ENCODE measurements around the gene FZD4. TPM values are rescaled to one million over a fixed set of nuclear protein-coding genes. Genes with fewer than 3 reads are reported as not detected.

Gene FZD4
- polyA plus RNA-seq, 3 donors = 0.05 TPM; not detected in 2

DNA sequence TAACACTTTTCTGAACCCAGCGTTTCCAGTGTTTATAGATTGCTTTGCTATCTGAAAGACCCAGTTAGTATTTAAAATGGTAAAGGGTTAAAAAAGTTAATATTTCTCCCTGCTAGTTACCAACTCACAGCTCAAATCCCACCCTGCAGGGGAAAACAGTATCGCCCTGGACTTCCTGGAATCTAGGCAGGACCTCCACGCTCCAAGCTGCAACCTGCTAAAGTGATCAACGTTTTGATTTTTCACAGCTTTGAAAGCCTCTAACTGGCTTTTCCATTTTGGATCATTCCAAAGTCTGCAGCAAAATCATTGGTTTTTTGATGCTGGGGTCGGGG is 4.6 kb downstream of the FZD4 start:
- TF ChIP-seq, protein P1, sequence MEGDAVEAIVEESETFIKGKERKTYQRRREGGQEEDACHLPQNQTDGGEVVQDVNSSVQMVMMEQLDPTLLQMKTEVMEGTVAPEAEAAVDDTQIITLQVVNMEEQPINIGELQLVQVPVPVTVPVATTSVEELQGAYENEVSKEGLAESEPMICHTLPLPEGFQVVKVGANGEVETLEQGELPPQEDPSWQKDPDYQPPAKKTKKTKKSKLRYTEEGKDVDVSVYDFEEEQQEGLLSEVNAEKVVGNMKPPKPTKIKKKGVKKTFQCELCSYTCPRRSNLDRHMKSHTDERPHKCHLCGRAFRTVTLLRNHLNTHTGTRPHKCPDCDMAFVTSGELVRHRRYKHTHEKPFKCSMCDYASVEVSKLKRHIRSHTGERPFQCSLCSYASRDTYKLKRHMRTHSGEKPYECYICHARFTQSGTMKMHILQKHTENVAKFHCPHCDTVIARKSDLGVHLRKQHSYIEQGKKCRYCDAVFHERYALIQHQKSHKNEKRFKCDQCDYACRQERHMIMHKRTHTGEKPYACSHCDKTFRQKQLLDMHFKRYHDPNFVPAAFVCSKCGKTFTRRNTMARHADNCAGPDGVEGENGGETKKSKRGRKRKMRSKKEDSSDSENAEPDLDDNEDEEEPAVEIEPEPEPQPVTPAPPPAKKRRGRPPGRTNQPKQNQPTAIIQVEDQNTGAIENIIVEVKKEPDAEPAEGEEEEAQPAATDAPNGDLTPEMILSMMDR (IDR thresholded peaks at IDR 0.05) = no peak
- no peak for DNase-seq
- Mint-ChIP-seq H3K27me3 (ENCODE audit: low read depth in 3 of 3) (peaks cover 23 to 38% (median 25%) of the 10 kb centered on the region in 3 donors), H3K36me3 (peaks cover 0 to 3% of the 10 kb centered on the region in 2 donors), H3K4me1 (peaks cover 10% of the 10 kb centered on the region), H3K9me3 (peaks cover 0 to 9% (median 0%) of the 10 kb centered on the region in 7 donors), H3K27ac (no peak overlapping the region), H3K4me3 (no peak overlapping the region)
- H3K27me3 ChIP-seq (ENCODE audit: control insufficient read depth in 2 of 2, insufficient read depth in 2 of 2, low read length in 2 of 2) = peaks cover 20 to 22% of the 10 kb centered on the region in 2 donors
- intact Hi-C loops (cut with micrococcal nuclease) = no loop called here
- no peaks in the 10 kb centered on the region for H3K36me3 ChIP-seq (replicated peaks in 1 of 2; ENCODE audit: control insufficient read depth in 1 of 2, insufficient read depth in 2 of 2, low read length in 2 of 2)
- H3K4me3 ChIP-seq (replicated peaks in 1 of 3; ENCODE audit: low read depth in 2 of 3, low read length in 3 of 3) = no peak overlapping the region
- H3K9ac ChIP-seq (ENCODE audit: insufficient read depth, low read length, poor library complexity, severe bottlenecking) = no peak overlapping the region
- H3K4me1 ChIP-seq (ENCODE audit: control insufficient read depth in 1 of 2, insufficient read depth in 2 of 2, low read length in 2 of 2) = peaks cover 5 to 14% of the 10 kb centered on the region in 2 donors
- H3K9me3 ChIP-seq (replicated peaks in 1 of 2; ENCODE audit: control insufficient read depth in 1 of 2, insufficient read depth in 1 of 2, low read length in 2 of 2) = no peaks in the 10 kb centered on the region
- WGBS (ENCODE audit: insufficient coverage) = 85% methylated on average over 3 of the region's 5 CpGs
- no peaks in the 10 kb centered on the region for H4K20me1 ChIP-seq (ENCODE audit: insufficient read depth, low read length)
- H3K4me2 ChIP-seq (replicated peaks; ENCODE audit: extremely low read depth, low read length, poor library complexity, severe bottlenecking) = no peak overlapping the region
- no peak overlapping the region for H3K27ac ChIP-seq (ENCODE audit: low read depth in 1 of 2, low read length in 2 of 2)
- H2AFZ ChIP-seq (ENCODE audit: insufficient read depth, low read depth, low read length, poor library complexity, severe bottlenecking) = no peak overlapping the region
- no peaks in the 10 kb centered on the region for H3K79me2 ChIP-seq (ENCODE audit: insufficient read depth, low read length)

DNA sequence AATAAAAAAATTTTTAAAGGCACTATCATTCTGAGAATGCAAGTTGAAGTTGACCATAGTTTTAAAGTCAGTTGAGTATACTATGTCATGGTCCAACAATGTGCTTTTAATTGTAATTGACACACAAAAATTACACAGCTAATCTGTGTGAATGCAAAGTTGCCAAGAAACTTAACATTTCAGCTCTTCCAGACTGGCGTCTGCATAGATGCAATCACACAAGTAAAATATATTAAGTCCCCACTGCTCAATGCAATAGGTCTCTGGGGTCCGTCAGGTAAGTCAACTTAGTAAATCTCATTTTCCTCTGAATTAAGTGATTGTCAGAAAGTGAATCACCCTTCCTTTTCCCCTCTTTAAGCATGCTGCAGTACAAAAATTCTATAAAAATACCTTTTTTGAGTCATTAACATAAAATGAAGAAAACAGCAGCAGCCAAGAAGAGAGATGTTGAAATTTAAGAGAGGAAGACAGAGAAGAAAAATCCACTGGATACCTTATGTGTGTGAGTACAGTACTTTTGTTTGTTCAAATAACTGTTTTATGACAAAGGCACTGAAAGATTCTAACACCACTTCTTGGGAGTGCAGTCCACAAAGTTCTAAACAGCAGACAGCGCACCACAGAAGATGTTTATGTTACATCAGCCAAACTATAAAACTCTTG is 5.1 kb downstream of the FZD4 start:
- peaks cover 0 to 3% of the 10 kb centered on the region in 2 donors for H3K36me3 Mint-ChIP-seq
- TF ChIP-seq, protein P1 (IDR thresholded peaks at IDR 0.05) = no peak
- WGBS (ENCODE audit: insufficient coverage) = no CpG with 5 or more reads among the region's 3 CpGs

More for the DNA sequence above, 5.1 kb downstream of the FZD4 start:
- Mint-ChIP-seq H3K27me3 (ENCODE audit: low read depth in 3 of 3) (peaks cover 23 to 35% (median 23%) of the 10 kb centered on the region in 3 donors), H3K4me1 (peaks cover 8% of the 10 kb centered on the region), H3K27ac (no peak overlapping the region), H3K9me3 (peaks cover 0 to 7% (median 0%) of the 10 kb centered on the region in 7 donors), H3K4me3 (no peak overlapping the region)
- intact Hi-C loops (cut with micrococcal nuclease) = no loop called here
- H3K9ac ChIP-seq (ENCODE audit: insufficient read depth, low read length, poor library complexity, severe bottlenecking) = no peak overlapping the region
- peaks cover 5 to 13% of the 10 kb centered on the region in 2 donors for H3K4me1 ChIP-seq (ENCODE audit: control insufficient read depth in 1 of 2, insufficient read depth in 2 of 2, low read length in 2 of 2)
- no peak overlapping the region for H2AFZ ChIP-seq (ENCODE audit: insufficient read depth, low read depth, low read length, poor library complexity, severe bottlenecking)
- H3K36me3 ChIP-seq (replicated peaks in 1 of 2; ENCODE audit: control insufficient read depth in 1 of 2, insufficient read depth in 2 of 2, low read length in 2 of 2) = no peaks in the 10 kb centered on the region
- no peak overlapping the region for H3K27ac ChIP-seq (ENCODE audit: low read depth in 1 of 2, low read length in 2 of 2)
- H3K9me3 ChIP-seq (replicated peaks in 1 of 2; ENCODE audit: control insufficient read depth in 1 of 2, insufficient read depth in 1 of 2, low read length in 2 of 2) = no peaks in the 10 kb centered on the region
- no peak overlapping the region for H3K4me3 ChIP-seq (replicated peaks in 1 of 3; ENCODE audit: low read depth in 2 of 3, low read length in 3 of 3)
- H4K20me1 ChIP-seq (ENCODE audit: insufficient read depth, low read length) = no peaks in the 10 kb centered on the region
- H3K79me2 ChIP-seq (ENCODE audit: insufficient read depth, low read length) = no peaks in the 10 kb centered on the region
- peaks cover 20 to 22% of the 10 kb centered on the region in 2 donors for H3K27me3 ChIP-seq (ENCODE audit: control insufficient read depth in 2 of 2, insufficient read depth in 2 of 2, low read length in 2 of 2)
- DNase-seq = no peak
- no peak overlapping the region for H3K4me2 ChIP-seq (replicated peaks; ENCODE audit: extremely low read depth, low read length, poor library complexity, severe bottlenecking)
